LNCAP (cell line): ENCODE data around the gene SUSD1.
A peak's percentile ranks its signal among the peaks of the same experiment; 100 is the strongest.

Source experiments
- TF ChIP-seq, protein P1 (sequence below): fragments of 450-650 bp; IDR thresholded peaks from 2 replicates; pipeline ENCODE4 v1.5.1; 2017; ENCODE audit warnings: mild to moderate bottlenecking

SUSD1 gene

DNA sequence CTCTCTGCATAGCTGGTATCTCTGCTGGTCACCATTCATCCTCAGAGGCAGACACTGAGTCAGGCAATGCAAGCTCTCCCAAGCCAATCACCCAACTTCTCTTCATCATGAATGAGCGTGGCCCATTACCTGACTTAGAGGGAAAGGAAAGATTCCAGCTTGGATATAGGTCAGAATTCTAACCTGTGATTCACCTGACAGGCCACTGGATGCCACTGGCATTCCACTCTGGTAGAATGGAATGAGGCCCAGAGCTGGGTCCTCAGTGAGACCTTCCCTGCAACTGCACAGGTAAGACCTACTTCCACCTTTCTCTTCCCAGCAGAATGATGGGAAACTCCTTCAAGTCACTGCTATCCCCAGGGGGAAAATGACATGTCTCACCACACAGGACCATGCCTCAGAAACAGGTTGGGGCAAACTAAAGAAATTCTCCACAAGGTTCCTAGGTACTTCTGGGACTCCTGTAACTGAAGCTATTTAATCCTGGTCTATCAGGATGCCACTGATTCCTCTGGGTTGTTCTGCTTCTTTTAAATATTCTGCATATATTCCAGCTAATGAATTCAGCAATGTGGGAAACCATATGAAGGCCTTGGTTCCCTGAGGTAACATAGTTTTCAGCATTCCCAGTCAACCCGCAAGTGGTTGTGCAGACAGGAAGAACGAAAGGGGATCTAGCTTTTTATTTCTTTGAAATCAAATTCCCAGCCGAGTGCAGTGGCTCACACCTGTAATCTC lies 62.0 kb downstream of the SUSD1 start:
- TF ChIP-seq, protein P1, sequence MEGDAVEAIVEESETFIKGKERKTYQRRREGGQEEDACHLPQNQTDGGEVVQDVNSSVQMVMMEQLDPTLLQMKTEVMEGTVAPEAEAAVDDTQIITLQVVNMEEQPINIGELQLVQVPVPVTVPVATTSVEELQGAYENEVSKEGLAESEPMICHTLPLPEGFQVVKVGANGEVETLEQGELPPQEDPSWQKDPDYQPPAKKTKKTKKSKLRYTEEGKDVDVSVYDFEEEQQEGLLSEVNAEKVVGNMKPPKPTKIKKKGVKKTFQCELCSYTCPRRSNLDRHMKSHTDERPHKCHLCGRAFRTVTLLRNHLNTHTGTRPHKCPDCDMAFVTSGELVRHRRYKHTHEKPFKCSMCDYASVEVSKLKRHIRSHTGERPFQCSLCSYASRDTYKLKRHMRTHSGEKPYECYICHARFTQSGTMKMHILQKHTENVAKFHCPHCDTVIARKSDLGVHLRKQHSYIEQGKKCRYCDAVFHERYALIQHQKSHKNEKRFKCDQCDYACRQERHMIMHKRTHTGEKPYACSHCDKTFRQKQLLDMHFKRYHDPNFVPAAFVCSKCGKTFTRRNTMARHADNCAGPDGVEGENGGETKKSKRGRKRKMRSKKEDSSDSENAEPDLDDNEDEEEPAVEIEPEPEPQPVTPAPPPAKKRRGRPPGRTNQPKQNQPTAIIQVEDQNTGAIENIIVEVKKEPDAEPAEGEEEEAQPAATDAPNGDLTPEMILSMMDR: peak; percentile 67

DNA sequence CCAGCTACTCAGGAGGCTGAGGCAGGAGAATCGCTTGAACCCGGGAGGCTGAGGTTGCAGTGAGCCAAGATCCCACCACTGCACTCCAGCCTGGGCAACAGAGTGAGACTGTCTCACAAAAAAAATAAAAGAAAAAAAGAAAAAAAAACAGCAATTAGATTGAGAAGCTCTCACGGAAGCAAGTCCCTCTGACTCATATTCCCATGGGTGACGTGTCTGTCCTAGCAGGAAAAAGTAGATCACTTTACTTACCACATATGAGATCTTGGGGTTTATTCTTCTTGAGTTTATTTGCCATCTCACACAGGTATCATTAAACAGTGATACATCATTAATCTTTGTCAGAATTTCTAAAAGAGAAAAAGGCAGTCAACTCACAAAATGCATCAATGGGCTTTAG lies 62.6 kb downstream of the SUSD1 start:
- TF ChIP-seq, protein P1: no peak

DNA sequence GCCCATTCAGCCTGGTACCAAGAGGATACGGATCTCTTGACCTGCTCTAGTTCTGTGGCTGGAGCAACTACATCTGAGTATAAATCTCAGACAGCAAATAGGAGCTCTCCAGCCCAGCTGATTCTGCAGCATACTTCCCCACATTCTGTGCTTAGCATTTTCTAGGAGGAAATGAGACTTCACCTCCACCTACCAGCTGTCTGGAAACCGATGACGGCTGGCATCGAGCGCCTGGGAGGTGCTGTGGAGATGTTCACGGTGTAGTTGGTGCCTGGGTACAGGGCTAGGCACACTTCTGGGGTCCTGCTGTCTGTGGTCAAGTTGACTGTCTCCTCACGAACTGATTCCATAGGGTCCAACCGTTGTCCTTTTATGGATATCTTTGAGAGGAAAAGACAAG lies 63.6 kb downstream of the SUSD1 start:
- TF ChIP-seq, protein P1: no peak

DNA sequence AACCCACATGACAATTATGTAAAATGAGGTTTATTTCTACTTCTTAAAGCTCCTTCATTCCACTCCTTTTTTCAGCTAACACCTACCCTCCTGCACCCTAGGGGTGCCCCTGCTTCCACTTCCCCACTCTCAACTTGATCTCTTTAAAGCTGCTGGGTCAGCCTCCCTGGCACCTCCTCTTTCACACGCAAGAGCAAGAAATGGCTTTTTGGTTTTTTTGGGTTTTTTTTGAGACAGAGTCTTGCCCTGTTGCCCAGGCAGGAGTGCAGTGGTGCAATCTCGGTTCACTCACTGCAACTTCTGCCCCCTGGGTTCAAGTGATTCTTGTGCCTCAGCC lies 64.4 kb downstream of the SUSD1 start:
- TF ChIP-seq, protein P1: no peak

DNA sequence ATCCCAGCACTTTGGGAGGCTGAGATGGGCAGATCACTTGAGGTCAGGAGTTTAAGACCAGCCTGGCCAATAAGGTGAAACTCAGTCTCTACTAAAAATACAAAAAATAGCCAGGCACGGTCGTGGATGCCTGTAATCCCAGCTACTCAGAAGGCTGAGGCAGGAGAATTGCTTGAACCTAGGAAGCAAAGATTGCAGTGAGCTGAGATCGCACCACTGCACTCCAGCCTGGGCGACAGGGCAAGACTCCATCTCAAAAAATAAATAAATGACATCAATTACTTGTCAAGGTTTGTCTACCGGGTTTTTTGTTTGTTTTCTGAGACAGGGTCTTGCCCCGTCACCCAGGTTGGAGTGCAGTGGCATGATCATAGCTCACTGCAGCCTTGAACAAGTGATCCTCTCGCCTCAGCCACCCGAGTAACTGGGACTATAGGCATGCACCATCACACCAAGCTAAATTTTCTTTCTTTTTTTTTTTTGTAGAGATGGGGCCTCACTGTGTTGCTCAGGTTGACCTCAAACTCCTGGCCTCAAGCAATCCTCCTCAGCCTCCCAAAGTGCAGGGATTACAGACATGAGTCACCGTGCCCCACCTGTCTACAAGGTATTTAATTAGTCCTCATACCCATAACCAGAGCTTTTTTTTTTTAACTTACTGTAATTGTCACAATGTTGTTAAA lies 64.9 kb downstream of the SUSD1 start:
- TF ChIP-seq, protein P1: no peak

DNA sequence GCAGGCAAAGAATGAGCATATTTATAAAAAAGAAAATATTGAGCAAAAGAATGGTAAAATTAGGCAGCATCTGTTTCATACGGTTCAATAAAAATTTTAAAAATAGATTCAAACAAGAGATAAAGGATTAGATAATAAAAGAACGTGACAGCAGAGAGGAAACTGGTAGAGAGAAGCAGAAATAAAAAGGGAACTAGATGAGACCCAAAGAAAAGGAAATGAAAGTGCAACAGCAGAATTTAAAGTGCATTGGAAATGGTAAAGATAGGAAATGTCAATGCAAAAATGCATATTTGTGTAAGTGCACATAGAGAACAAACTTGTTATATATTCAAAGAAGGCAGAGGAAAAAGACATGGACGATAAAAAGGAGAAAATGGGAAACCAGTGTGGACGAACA lies 70.2 kb downstream of the SUSD1 start:
- TF ChIP-seq, protein P1: no peak

DNA sequence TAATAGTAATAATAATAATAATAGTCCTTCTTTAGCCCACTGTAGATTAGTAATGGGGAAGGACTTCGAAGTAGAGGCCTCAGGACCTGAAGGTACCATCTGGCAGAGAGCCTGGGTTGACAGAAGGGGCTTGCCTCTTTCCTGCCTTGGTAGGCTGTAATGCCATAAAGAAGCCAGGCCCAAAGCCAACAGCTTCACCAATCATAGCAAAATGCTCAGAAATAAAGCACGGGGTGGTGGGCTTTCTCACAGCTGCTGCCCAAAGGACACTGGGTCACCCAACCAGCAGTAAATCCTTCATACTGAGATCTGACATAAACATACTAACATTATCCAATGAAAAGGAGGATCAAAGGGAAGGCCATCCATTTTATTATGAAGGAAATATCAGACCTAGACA lies 70.7 kb downstream of the SUSD1 start:
- TF ChIP-seq, protein P1: no peak
